Loucy (cell line): ENCODE measurements around the gene CFAP90.

Source experiments
- CTCF ChIP-seq: fragments of 200-600 bp; sonication (generic); conservative IDR thresholded peaks from 2 replicates; pipeline ENCODE4 v1.5.1; 2014; ENCODE audit warnings: mild to moderate bottlenecking, antibody characterized with exemption, low read length
- EZH2phosphoT487 ChIP-seq: fragments of 200-600 bp; IDR thresholded peaks from 2 replicates; pipeline ENCODE4 v1.6.1; 2018; ENCODE audit warnings: antibody characterized with exemption, mild to moderate bottlenecking, moderate library complexity, borderline replicate concordance

GRCh38 chr5:7828269-7828668, 22.7 kb downstream of the CFAP90 start:
- TF ChIP-seq CTCF (no peak), EZH2phosphoT487 (no peak)
